MM.1S (cell line): ENCODE data around the gene CDC42SE2.

Source experiments
- EZH2phosphoT487 ChIP-seq: fragments of 300-600 bp; sonication (generic); IDR thresholded peaks from 2 replicates; pipeline ENCODE4 v1.6.1; 2018; ENCODE audit warnings: antibody characterized with exemption, low read length
- TF ChIP-seq, protein P1 (sequence below): fragments of 300-600 bp; sonication (generic); IDR thresholded peaks from 2 replicates; pipeline ENCODE4 v1.5.1; 2016; ENCODE audit warnings: antibody characterized with exemption, low read length, mixed read lengths

GRCh38 chr5:131389096-131389868 lies 125.4 kb downstream of the CDC42SE2 start:
- TF ChIP-seq, protein P1, sequence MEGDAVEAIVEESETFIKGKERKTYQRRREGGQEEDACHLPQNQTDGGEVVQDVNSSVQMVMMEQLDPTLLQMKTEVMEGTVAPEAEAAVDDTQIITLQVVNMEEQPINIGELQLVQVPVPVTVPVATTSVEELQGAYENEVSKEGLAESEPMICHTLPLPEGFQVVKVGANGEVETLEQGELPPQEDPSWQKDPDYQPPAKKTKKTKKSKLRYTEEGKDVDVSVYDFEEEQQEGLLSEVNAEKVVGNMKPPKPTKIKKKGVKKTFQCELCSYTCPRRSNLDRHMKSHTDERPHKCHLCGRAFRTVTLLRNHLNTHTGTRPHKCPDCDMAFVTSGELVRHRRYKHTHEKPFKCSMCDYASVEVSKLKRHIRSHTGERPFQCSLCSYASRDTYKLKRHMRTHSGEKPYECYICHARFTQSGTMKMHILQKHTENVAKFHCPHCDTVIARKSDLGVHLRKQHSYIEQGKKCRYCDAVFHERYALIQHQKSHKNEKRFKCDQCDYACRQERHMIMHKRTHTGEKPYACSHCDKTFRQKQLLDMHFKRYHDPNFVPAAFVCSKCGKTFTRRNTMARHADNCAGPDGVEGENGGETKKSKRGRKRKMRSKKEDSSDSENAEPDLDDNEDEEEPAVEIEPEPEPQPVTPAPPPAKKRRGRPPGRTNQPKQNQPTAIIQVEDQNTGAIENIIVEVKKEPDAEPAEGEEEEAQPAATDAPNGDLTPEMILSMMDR, result no peak
- no peak for TF ChIP-seq EZH2phosphoT487
